OCI-LY1 (cell line): ENCODE measurements around the gene SLCO2B1.

Experiments
- H2AFZ ChIP-seq: fragments of 200-600 bp; sonication (generic), shearing (Covaris generic); 2 replicates; pipeline ENCODE4 v1.6.0; 2014; ENCODE audit warnings: antibody characterized with exemption, mild to moderate bottlenecking, low read length
- H3F3A ChIP-seq: fragments of 200-600 bp; sonication (generic), shearing (Covaris generic); 2 replicates; pipeline ENCODE4 v1.6.0; 2014; ENCODE audit warnings: mild to moderate bottlenecking, antibody characterized with exemption, low read length, moderate library complexity; ENCODE audit not compliant: insufficient read depth
- H3K27ac ChIP-seq: fragments of 200-600 bp; sonication (generic); 2 replicates; pipeline ENCODE4 v1.5.1; 2014; ENCODE audit warnings: low read length, mixed run types, mild to moderate bottlenecking, low read depth; ENCODE audit not compliant: poor library complexity, severe bottlenecking
- H3K27me3 ChIP-seq: fragments of 200-600 bp; sonication (generic); 2 replicates; pipeline ENCODE4 v1.6.0; 2014; ENCODE audit warnings: antibody characterized with exemption, mild to moderate bottlenecking, low read length, moderate library complexity; ENCODE audit not compliant: insufficient read depth
- H3K36me3 ChIP-seq: fragments of 200-600 bp; sonication (generic); 2 replicates; pipeline ENCODE4 v1.6.1; 2014; ENCODE audit warnings: mild to moderate bottlenecking, antibody characterized with exemption, low read length, moderate library complexity, mixed read lengths; ENCODE audit not compliant: insufficient read depth
- H3K4me1 ChIP-seq: fragments of 200-600 bp; sonication (generic); 2 replicates; pipeline ENCODE4 v1.5.1; 2014; ENCODE audit warnings: mild to moderate bottlenecking, low read length, moderate library complexity; ENCODE audit not compliant: insufficient read depth, severe bottlenecking
- H3K4me2 ChIP-seq: fragments of 200-600 bp; sonication (generic), shearing (Covaris generic); 2 replicates; pipeline ENCODE4 v1.6.1; 2014; ENCODE audit warnings: low read length
- H3K4me3 ChIP-seq: fragments of 200-600 bp; sonication (generic); 2 replicates; pipeline ENCODE4 v1.5.1; 2014; ENCODE audit warnings: low read length, low read depth, mild to moderate bottlenecking, mixed read lengths; ENCODE audit not compliant: poor library complexity, severe bottlenecking
- H3K79me2 ChIP-seq: fragments of 200-600 bp; shearing (Covaris generic); 2 replicates; pipeline ENCODE4 v1.6.1; 2016; ENCODE audit warnings: mixed run types, low read length, mixed read lengths; ENCODE audit not compliant: insufficient read depth
- H3K9ac ChIP-seq: fragments of 200-600 bp; sonication (generic), shearing (Covaris generic); 2 replicates; pipeline ENCODE4 v1.6.1; 2014; ENCODE audit warnings: mild to moderate bottlenecking, low read length, mixed read lengths
- H3K9me2 ChIP-seq: fragments of 200-600 bp; sonication (generic), shearing (Covaris generic); 2 replicates; pipeline ENCODE4 v1.6.1; 2014; ENCODE audit warnings: low read depth, mild to moderate bottlenecking, low read length, mixed read lengths
- H3K9me3 ChIP-seq: fragments of 200-600 bp; shearing (Covaris generic); 2 replicates; pipeline ENCODE4 v1.6.1; 2014; ENCODE audit warnings: low read length, mixed read lengths
- H4K20me1 ChIP-seq: fragments of 200-600 bp; sonication (generic), shearing (Covaris generic); 2 replicates; pipeline ENCODE4 v1.6.0; 2016; ENCODE audit warnings: mild to moderate bottlenecking, low read length; ENCODE audit not compliant: insufficient read depth
- EZH2 ChIP-seq: fragments of 200-600 bp; sonication (generic), shearing (Covaris generic); IDR thresholded peaks from 2 replicates; pipeline ENCODE4 v1.8.0; 2017; ENCODE audit warnings: borderline replicate concordance, mixed run types, mild to moderate bottlenecking, antibody characterized with exemption, low read length, moderate library complexity, mixed read lengths
- TF ChIP-seq, protein P1 (sequence below): fragments of 200-600 bp; sonication (generic), shearing (Covaris generic); IDR thresholded peaks from 2 replicates; pipeline ENCODE4 v1.5.1; 2017; ENCODE audit warnings: mild to moderate bottlenecking, antibody characterized with exemption, low read length, moderate library complexity, mixed read lengths

Gene SLCO2B1

DNA sequence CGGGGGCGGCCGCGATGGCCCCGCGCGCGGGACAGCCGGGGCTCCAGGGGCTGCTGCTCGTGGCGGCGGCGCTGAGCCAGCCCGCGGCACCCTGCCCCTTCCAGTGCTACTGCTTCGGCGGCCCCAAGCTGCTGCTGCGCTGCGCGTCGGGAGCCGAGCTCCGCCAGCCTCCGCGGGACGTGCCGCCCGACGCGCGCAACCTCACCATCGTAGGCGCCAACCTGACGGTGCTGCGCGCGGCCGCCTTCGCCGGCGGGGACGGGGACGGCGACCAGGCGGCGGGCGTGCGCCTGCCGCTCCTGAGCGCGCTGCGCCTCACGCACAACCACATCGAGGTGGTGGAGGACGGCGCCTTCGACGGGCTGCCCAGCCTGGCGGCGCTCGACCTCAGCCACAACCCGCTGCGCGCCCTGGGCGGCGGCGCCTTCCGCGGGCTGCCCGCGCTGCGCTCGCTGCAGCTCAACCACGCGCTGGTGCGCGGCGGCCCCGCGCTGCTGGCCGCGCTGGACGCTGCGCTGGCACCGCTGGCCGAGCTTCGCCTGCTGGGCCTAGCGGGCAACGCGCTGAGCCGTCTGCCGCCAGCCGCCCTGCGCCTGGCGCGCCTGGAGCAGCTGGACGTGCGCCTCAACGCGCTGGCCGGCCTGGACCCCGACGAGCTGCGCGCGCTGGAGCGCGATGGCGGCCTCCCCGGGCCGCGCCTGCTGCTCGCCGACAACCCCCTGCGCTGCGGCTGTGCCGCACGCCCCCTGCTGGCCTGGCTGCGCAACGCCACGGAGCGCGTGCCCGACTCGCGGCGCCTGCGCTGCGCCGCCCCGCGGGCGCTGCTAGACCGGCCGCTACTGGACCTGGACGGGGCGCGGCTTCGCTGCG is 90.4 kb downstream of the SLCO2B1 start:
- TF ChIP-seq EZH2 = no peak
- TF ChIP-seq, protein P1, sequence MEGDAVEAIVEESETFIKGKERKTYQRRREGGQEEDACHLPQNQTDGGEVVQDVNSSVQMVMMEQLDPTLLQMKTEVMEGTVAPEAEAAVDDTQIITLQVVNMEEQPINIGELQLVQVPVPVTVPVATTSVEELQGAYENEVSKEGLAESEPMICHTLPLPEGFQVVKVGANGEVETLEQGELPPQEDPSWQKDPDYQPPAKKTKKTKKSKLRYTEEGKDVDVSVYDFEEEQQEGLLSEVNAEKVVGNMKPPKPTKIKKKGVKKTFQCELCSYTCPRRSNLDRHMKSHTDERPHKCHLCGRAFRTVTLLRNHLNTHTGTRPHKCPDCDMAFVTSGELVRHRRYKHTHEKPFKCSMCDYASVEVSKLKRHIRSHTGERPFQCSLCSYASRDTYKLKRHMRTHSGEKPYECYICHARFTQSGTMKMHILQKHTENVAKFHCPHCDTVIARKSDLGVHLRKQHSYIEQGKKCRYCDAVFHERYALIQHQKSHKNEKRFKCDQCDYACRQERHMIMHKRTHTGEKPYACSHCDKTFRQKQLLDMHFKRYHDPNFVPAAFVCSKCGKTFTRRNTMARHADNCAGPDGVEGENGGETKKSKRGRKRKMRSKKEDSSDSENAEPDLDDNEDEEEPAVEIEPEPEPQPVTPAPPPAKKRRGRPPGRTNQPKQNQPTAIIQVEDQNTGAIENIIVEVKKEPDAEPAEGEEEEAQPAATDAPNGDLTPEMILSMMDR = peak; percentile 31
- no peaks in the 10 kb centered on the region for H4K20me1 ChIP-seq
- H3K4me3 ChIP-seq = peak overlapping the region; percentile 36
- H3K79me2 ChIP-seq = no peaks in the 10 kb centered on the region
- H2AFZ ChIP-seq = no peak overlapping the region
- no peaks in the 10 kb centered on the region for H3K4me1 ChIP-seq
- H3K9ac ChIP-seq = no peak overlapping the region
- H3K36me3 ChIP-seq = no peaks in the 10 kb centered on the region
- no peaks in the 10 kb centered on the region for H3K9me3 ChIP-seq
- peak overlapping the region; percentile 58 for H3K4me2 ChIP-seq
- 0 out of 2 replicates have a peak, but pooled peaks cover 4% of the 10 kb centered on the region for H3K27me3 ChIP-seq
- H3F3A ChIP-seq = no peaks in the 10 kb centered on the region
- H3K27ac ChIP-seq = no peak overlapping the region
- H3K9me2 ChIP-seq = no peaks in the 10 kb centered on the region

DNA sequence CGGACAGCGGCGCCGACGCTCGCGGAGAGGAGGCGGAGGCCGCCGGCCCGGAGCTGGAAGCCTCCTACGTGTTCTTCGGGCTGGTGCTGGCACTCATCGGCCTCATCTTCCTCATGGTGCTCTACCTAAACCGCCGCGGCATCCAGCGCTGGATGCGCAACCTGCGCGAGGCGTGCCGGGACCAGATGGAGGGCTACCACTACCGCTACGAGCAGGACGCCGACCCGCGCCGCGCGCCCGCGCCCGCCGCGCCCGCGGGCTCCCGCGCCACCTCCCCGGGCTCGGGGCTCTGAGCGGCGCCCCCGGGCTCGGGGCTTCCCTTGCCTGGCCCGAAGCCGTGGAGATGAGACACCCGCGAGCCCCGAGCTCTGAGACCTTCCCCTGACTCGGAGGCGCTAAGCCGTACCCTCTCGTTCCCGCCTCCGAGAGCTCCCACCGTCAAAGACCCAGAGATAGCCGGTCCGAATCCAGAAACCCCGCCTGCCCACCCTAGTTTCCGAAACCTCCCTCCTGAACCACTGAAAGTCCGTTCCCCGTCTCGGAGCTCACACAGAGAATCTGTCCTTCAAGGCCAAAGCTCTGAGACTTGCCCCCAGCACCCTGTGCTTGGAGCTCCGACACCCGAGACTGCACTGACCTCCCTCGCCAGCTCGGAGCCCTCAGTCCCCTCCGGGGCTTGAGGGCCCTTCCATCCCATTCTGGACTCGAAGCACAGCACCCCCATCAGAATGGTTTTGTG is 91.2 kb downstream of the SLCO2B1 start:
- H3K9me3 ChIP-seq = no peaks in the 10 kb centered on the region
- no peaks in the 10 kb centered on the region for H3K79me2 ChIP-seq
- no peak overlapping the region for H3K27ac ChIP-seq
- no peaks in the 10 kb centered on the region for H3F3A ChIP-seq
- H3K4me2 ChIP-seq = peak overlapping the region; percentile 58
- no peak for TF ChIP-seq EZH2
- TF ChIP-seq, protein P1 = no peak; the same call in 1 of the 2 replicates
- no peaks in the 10 kb centered on the region for H3K9me2 ChIP-seq
- no peaks in the 10 kb centered on the region for H4K20me1 ChIP-seq
- H3K27me3 ChIP-seq = 0 out of 2 replicates have a peak, but pooled peaks cover 4% of the 10 kb centered on the region
- no peak overlapping the region for H3K9ac ChIP-seq
- H3K4me3 ChIP-seq = peak overlapping the region; percentile 36
- H3K36me3 ChIP-seq = no peaks in the 10 kb centered on the region
- H3K4me1 ChIP-seq = no peaks in the 10 kb centered on the region
- no peak overlapping the region for H2AFZ ChIP-seq

DNA sequence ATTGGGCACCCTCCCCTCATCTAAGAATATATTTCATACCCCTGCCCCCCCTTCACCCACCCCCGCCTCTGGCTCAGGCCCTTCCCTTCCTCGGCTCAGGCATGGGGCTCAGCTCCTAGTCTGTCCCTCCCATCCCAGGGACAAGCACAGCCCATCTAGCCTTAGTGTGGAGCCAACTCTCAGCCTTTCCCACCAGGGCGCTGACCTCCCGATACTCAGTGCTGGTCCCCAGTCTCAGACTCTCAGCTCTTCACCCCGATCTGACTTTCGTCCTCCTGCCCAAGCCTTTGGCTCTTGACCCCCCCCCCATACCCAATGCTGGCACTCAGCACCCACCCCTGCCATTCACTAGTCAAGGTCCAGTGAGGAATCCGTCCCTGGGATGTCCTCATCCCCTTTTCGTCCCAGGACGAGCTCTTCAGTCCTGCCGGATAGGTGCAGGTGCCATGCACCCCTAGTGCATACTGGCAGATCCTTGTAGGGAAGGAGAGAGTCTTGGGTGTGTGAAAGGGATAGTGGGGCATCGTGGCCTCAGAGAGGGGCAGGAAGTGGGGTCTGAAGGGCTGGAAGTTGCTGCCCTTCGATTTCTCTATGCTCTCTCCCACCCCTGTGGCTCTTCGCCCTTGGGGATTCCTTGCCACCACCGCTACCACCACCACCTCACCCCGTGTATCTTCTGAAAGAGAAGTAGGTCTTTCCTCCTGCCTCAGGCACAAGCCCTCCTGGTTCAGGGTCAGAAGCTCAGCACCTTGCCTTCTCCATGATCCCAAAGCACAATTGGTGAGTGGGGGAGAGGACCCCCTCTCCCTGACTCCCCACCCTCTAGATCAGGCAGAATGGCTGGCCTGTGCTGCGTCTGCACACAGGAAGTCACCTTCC is 92.1 kb downstream of the SLCO2B1 start:
- Histone ChIP-seq H2AFZ (no peak overlapping the region), H3K9me3 (no peaks in the 10 kb centered on the region), H3K4me3 (no peak overlapping the region), H3K27me3 (0 out of 2 replicates have a peak, but pooled peaks cover 4% of the 10 kb centered on the region), H3K4me2 (no peak overlapping the region), H3K9me2 (no peaks in the 10 kb centered on the region), H3F3A (no peaks in the 10 kb centered on the region), H4K20me1 (no peaks in the 10 kb centered on the region), H3K4me1 (no peaks in the 10 kb centered on the region), H3K36me3 (no peaks in the 10 kb centered on the region), H3K9ac (no peak overlapping the region), H3K27ac (no peak overlapping the region), H3K79me2 (no peaks in the 10 kb centered on the region)
- TF ChIP-seq, protein P1 = no peak
- no peak for TF ChIP-seq EZH2
